AG04450 (cell line): ENCODE results near the gene DUOXA1. TPM values are rescaled to one million over a fixed set of nuclear protein-coding genes. Genes with fewer than 3 reads are reported as not detected.
"Not testable (repeated sequence)": the region's sequence is repeated elsewhere in the genome, so short reads cannot be mapped to it uniquely, and the experiment has no call there.

ENCODE experiments used
- CTCF ChIA-PET: fragments of 300-600, 350-600 bp; formaldehyde crosslinking; extraction: SDS; loops from one replicate; lab custom pipeline; 2022; ENCODE audit warnings: antibody characterized with exemption, inconsistent platforms; lab: Charles Lee
- POLR2A ChIA-PET: fragments of 350-600 bp; formaldehyde crosslinking; extraction: SDS; loops from one replicate; lab custom pipeline; 2021; ENCODE audit warnings: antibody characterized with exemption, inconsistent platforms; lab: Yijun Ruan, JAX
- DNase-seq: peaks from one replicate; pipeline ENCODE4 v3.0.0-alpha.2; 2011; ENCODE audit warnings: low read depth, low spot score
- H3K27ac ChIP-seq: one replicate; pipeline ENCODE4 v1.5.1; 2012; ENCODE audit warnings: low read depth, low read length, control low read depth
- H3K27me3 ChIP-seq: one replicate; pipeline ENCODE4 v1.6.0; 2012; ENCODE audit warnings: low read length; ENCODE audit not compliant: control insufficient read depth, insufficient read depth
- H3K4me3 ChIP-seq: 2 replicates; pipeline ENCODE4 v1.5.1; 2011; ENCODE audit warnings: mild to moderate bottlenecking, low read depth, low read length, control low read depth
- H3K9me3 ChIP-seq: 2 replicates; pipeline ENCODE4 v1.5.1; 2012; ENCODE audit warnings: low read length; ENCODE audit not compliant: control insufficient read depth, insufficient read depth
- CTCF ChIP-seq: IDR thresholded peaks from 2 replicates; pipeline ENCODE4 v1.5.1; 2011; ENCODE audit warnings: low read depth, low read length, control low read depth, inconsistent platforms
- polyA plus RNA-seq: library from polyadenylated mRNA; depleted of rRNA; stranded (reverse); fragments of >200 nt; gene quantifications from 2 replicates; pipeline ENCODE4 v1.2.3, GENCODE V29; 2011

Gene DUOXA1
- polyA plus RNA-seq, 1 experiment: not detected

GRCh38 chr15:45106002-45106790 is 23.5 kb downstream of the DUOXA1 start:
- no peak for TF ChIP-seq CTCF
- DNase-seq: no peak
- POLR2A ChIA-PET: no interaction called here
- Histone ChIP-seq H3K27me3 (peaks cover 51% of the 10 kb centered on the region), H3K9me3 (no peaks in the 10 kb centered on the region), H3K27ac (no peak overlapping the region), H3K4me3 (no peak overlapping the region)
- CTCF ChIA-PET: interaction anchor here (2.6 kb wide), 1 partner anchor 12 kb away, joined by 10 read pairs; no protein-coding TSS in a partner anchor

GRCh38 chr15:45105586-45105985 is 24.1 kb downstream of the DUOXA1 start:
- no peaks in the 10 kb centered on the region for H3K9me3 ChIP-seq
- no peak overlapping the region for H3K27ac ChIP-seq
- POLR2A ChIA-PET: no interaction called here
- no peak for DNase-seq
- CTCF ChIA-PET: interaction anchor here (2.6 kb wide), 1 partner anchor 13 kb away, joined by 10 read pairs; no protein-coding TSS in a partner anchor
- no peak overlapping the region for H3K4me3 ChIP-seq
- TF ChIP-seq CTCF: no peak
- H3K27me3 ChIP-seq: peaks cover 50% of the 10 kb centered on the region

- POLR2A ChIA-PET, DNase-seq, H3K9me3 ChIP-seq, CTCF ChIA-PET, H3K4me3 ChIP-seq, H3K27ac ChIP-seq: not testable (repeated sequence)
- peaks cover 48% of the 10 kb centered on the region for H3K27me3 ChIP-seq
Observed at GRCh38 chr15:45104170-45104569, 25.5 kb downstream of the DUOXA1 start.

- DNase-seq: no peak
- no peak for TF ChIP-seq CTCF
- Histone ChIP-seq H3K27ac (no peak overlapping the region), H3K9me3 (no peaks in the 10 kb centered on the region), H3K4me3 (no peak overlapping the region), H3K27me3 (peaks cover 46% of the 10 kb centered on the region)
- ChIA-PET POLR2A (no interaction called here), CTCF (interaction anchor here (3.3 kb wide), 1 partner anchor 16 kb away, joined by 22 read pairs; no protein-coding TSS in a partner anchor)
Observed at GRCh38 chr15:45102226-45102625, 27.5 kb downstream of the DUOXA1 start.

GRCh38 chr15:45101749-45102148 is 27.9 kb downstream of the DUOXA1 start:
- ChIA-PET CTCF (interaction anchor here (3.3 kb wide), 1 partner anchor 16 kb away, joined by 22 read pairs; no protein-coding TSS in a partner anchor), POLR2A (no interaction called here)
- DNase-seq: no peak
- Histone ChIP-seq H3K4me3 (no peak overlapping the region), H3K27ac (no peak overlapping the region), H3K9me3 (no peaks in the 10 kb centered on the region), H3K27me3 (peaks cover 42% of the 10 kb centered on the region)
- TF ChIP-seq CTCF: no peak
